ENCODE measurements around the gene JAKMIP1.

The JAKMIP1 gene

GRCh38 chr4:6086846-6087245 lies 113.5 kb downstream of the JAKMIP1 start:
- no peak for DNase-seq

GRCh38 chr4:6085691-6086628 lies 114.4 kb downstream of the JAKMIP1 start:
- no peak for DNase-seq

DNA sequence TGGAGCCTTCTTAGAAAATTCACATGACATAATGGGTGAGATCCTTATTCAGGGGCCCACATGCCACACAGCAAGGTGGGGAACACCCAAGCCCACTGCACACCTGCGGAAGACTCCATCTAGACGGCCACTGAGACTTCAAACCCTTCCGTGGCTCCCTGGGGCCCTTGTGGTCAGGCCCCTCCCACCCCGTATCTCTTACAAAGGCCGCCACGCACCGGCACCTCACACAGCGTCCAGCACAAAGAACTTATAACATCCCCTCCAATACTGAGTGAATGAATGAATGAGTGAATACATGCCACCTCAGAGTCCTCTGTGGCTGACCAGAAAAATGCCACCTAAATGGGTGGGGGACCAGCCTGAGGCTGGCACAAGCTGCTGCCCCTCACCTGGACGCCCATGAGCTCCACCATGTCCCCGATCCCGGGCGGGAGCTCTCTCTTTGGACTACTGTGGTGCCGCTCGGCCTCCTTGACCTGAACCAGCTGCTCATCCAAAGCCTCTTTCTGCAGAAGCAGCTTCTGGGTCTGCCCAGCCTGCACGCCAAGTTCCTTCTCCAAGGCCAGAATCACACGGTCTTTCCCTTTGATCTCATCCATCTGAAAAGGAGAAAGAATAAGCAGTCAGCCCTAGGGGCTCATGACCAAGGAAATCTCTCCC lies 115.2 kb downstream of the JAKMIP1 start:
- DNase-seq, result no peak

DNA sequence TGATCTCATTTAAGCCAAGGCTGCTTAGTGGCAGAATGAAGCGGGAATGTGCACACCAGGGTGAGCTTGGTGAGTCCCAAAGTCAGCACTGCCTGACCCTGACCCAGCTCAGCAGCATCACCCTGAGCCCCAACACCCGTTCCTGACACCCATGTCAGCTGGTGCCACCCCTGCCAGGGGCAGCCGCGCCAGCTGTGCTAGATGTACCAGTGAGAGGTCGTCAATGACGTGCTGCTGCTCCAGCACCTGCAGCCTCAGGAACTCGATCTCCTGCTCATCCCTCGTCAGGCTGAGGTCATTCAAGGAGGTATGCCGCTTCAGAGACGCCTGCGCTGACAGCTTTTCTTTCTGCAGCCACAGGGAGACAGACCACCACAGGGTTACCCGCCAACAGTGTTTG lies 120.4 kb downstream of the JAKMIP1 start:
- DNase-seq, result no peak

GRCh38 chr4:6078560-6078959 lies 121.8 kb downstream of the JAKMIP1 start:
- no peak for DNase-seq

GRCh38 chr4:6076391-6076790 lies 124.0 kb downstream of the JAKMIP1 start:
- peak; percentile 45 for DNase-seq

DNA sequence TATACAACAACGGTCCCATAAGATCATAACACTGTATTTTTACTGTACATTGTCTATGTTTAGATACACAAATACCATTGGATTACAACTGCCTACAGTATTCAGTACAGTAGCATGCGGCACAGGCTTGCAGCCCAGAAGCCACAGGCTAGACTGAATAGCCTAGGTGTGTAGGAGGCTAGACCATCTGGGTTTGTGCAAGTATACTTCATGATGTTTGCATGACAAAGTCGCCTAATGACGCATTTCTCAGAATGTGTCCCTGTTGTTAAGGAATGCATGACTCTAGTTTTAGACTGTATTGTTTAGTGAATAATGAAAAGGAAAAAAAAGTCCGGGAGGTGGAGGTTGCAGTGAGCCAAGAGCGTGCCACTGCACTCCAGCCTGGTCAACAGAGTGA lies 125.6 kb downstream of the JAKMIP1 start:
- no peak for DNase-seq

DNA sequence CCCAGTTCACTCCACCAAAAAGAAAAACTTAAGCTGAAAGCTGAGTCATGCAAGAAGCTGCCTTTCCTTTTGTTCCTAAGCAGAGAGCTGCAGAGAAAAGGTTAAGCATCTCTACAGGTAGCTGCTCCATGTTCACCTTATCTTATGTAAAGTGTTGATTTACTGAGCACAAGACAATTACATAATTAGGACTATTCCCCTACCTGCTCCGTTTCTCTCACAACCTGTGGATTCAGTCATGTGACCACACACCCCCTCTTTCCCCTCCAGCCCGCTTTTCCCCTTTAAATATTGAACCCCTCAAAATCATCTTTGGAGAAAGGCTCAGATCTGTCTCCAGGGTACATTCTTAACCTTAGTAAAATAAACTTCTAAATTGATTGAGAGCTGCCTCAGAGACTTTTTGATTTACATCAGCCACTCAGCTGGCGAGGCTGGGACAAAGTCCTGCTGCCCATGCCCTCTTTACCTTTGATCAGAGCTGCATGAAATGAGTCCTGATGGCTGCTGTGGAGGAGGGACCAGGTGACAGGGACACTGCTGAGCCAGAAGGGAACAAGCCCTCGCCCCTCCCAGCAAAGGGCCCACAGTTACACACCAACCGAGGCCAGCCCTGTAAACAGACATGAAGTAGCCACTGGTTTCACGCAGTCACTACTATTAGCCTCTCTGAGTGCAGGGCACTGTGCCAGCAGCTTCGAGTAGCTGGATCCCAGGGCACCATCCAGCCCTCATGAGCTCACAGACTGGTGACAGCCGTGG lies 128.2 kb downstream of the JAKMIP1 start:
- peak; percentile 93 for DNase-seq

DNA sequence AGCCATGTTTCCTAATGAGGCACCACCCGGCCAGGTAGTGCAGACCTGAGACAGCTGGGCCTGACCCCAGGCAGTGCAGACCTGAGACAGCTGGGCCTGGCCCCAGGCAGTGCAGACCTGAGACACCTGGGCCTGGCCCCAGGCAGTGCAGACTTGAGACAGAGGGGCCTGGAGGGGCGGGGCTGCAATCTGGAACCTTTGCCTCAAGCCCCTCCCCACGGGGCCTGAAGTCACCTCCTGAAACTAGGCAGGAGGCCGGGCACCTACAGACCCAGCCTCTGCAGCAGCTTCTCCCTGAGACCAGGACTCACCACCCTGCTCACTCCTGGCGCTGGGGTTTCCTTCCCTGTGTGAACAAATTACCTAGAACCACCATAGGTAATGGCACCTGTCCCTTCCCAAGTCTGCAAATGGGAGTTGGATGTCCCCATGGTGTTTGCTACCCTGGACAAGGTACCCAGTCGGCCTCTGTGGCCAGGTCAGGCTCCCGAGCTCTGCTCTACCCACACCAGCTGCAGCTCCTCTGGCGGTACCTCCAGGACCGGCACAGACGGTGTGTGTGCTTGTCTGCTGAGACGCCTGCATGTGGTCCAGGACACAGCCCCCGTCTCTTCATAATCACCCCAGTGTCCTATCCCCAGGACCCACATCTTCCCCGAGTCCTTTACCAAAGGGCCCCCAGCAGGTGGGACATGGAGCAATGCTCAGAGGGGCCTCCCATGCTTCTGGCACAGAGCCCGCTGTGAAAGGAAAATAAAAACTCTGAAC lies 129.0 kb downstream of the JAKMIP1 start:
- peak; percentile 95 for DNase-seq

GRCh38 chr4:6069845-6070709 lies 130.3 kb downstream of the JAKMIP1 start:
- DNase-seq, result no peak

- DNase-seq, result no peak
Measured at GRCh38 chr4:6068986-6069385, 131.4 kb downstream of the JAKMIP1 start.

DNA sequence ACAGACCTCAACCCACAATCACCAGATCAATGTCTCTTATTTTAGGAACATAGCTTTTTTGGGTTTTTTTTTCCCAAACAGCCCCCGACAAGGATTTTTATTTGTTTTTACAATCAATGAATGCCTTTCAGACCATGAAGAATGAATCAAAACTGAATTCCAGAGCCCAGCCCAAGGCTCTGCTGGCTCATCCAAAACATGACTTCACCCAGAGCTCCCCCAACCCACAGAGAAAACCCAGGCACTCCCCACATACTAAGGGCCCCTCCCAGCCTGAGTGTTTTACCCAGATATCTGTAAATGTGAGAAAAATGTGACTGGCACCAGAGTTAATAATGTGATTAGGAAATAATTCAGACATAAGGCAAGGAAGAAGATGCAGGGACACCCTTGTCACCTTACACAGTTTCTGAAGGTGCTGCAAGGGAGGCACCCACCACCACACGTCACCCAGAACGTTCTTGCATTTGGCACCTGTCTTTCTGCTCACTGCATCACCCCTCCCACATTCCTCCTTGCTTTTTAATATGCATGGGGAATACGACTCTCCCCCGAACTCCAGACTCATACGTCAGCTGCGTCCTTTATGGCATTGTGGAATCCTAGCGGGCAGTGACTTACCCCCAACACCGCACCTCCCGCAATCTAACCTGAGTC lies 134.3 kb downstream of the JAKMIP1 start:
- no peak for DNase-seq

DNA sequence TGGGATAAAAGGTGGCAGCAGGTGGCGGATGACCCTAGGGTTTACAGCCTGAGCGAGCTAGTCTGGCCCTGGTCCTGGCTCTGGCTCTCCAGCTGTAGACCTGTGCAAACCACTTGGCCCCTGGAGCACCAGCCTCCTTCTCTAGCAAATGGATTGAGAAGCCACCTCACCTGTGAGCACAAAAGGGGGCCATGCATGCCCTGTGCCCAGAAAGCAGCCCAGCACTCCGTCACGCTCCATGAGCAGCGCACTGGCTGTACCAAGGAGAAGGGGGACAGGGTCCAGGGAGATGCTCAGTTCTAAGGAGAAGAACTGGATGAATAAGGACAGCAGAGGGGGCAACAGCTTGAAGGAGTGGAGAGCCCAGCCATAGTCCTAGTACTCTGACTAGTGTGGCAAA lies 135.2 kb downstream of the JAKMIP1 start:
- DNase-seq, result no peak

DNA sequence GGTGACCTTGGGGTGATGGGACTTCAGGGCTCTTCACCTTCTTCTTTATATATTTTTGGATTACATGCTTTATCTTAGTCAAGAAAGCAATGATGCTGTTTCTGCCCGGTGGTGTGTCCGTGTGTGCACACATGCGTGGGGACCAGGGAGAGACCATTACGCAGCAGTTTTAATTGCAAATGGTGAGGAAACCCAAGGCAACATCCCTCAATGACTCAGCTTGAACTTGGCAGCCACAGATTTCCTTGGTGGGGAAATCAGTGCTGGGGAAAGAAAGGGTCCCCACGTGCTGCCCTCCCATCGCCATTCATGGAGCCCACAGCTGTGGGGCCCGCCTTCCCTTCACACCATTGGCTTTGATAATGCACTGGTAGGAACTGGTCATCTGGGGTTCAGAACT lies 136.0 kb downstream of the JAKMIP1 start:
- DNase-seq, result no peak

DNA sequence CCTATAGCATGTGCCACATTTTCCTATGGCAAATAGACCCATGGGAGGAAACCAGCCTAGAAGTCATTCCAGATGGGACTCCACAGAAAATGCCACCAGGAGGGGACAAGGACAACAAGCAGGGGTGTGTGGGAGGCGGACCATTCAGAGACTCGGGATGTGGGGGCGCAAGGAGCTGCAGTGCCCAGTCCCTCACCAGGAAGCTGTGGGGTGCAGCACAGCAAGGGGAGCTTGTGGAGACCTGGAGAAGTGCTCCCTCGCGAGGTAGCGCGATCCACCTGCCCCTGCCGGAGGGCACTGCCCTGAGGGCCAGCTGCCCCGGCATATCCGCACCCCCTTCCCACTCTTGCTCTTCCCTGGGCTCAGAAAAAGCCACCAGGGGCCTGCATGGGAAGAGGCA lies 136.7 kb downstream of the JAKMIP1 start:
- no peak for DNase-seq

DNA sequence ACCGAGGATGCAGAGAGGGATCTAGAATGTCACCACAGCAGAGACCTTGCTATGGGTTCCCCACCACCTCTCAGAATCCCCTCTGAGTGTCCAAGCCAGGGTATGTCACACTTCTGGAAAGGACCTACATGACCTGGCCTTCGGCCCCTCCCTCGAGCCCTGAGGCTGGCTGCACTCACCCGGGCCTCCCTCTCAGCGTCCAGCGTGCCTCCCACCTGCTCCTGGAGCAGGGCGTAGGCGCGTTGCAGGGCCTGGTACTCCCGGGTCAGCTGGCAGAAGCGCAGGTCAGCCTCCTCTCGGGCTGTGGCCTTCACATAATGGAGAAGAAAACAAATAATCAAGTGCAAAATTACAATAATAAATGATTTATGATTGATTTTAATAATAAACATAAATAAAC lies 138.2 kb downstream of the JAKMIP1 start:
- no peak for DNase-seq

DNA sequence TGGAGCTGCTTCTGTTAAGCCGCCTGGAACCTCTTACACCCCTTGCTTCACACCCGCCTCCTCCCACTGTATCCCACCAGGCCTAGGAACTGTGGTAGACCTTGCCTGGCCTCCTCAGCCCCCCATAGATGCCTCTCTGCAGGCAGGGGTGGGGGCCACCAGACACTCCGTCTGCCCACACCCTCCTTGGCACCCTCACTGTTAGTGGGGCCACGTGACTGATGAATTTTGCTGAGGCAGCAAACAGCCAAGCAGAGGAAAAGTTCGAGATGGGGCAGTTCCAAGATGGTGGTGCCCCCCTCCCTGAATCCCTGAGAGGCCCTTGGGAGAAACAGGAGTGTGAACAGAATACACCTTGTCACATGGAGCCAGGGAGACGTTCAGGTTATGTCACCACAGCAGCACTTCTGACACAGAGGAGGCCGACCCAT lies 141.0 kb downstream of the JAKMIP1 start:
- DNase-seq, result no peak

DNA sequence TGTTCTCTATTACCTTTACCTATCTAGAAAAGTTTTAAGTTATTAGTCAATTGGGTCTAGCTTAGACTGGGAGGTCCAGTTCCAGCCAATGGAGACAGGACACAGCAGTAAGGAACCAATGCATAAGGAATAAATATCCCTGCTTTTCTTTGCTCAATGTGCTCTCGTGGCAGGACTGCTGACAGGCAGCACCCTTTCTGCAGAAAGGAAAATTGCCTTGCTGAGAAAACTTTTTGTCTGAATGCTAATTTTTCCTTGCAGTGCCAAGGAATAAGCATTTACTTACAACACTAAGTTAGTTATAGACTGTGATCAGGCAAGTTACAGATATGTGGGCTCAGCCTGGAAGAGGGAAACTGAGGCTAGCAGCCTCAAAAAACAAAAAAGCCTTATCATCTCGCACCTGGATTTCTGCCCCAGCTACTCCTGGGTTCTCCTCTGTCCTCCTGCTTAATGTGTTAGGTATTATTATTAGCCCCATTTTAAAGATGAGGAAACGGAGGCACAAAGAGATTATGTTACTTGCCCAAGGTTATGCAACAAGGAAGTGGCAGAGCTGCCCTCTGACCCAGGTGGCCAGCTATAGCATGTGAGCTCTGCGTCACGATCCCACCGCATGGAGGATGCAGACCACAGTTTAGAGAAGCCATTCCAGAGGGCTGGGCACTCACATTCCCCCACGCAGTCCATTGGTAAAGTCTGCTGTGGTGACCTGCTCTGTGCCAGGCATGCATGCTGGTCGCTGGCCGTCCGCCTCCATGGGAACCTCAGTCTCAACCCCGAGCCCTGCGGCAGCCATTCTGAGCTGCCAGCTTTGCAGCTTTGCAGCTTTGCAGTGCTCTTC lies 141.6 kb downstream of the JAKMIP1 start:
- DNase-seq, result peak; percentile 7

GRCh38 chr4:6056976-6057766 lies 143.2 kb downstream of the JAKMIP1 start:
- no peak for DNase-seq

All from NCI-H69 (cell line).